Neural progenitor cell (in vitro differentiated cells): ENCODE results near the gene IGFBP7. TPM values are rescaled to one million over a fixed set of nuclear protein-coding genes. Genes with fewer than 3 reads are reported as not detected.

Source experiments
- DNase-seq: peaks from one replicate; pipeline ENCODE4 v3.0.0-alpha.2; 2016; ENCODE audit warnings: low spot score
- H2AFZ ChIP-seq: fragments of 200-600 bp; sonication (generic); replicated peaks from 2 replicates; pipeline ENCODE4 v1.6.1; 2016; ENCODE audit warnings: antibody characterized with exemption
- H3F3A ChIP-seq: fragments of 200-600 bp; sonication (generic); 2 replicates; pipeline ENCODE4 v1.6.1; 2016; ENCODE audit warnings: antibody characterized with exemption, low read depth
- H3K27ac ChIP-seq: fragments of 200-600 bp; sonication (generic); 2 replicates; pipeline ENCODE4 v1.5.1; 2016; ENCODE audit warnings: mild to moderate bottlenecking
- H3K27me3 ChIP-seq: fragments of 200-600 bp; sonication (generic); 2 replicates; pipeline ENCODE4 v1.6.1; 2016; ENCODE audit warnings: mild to moderate bottlenecking, moderate library complexity
- H3K36me3 ChIP-seq: fragments of 200-600 bp; sonication (generic); 2 replicates; pipeline ENCODE4 v1.5.1; 2016
- H3K4me1 ChIP-seq: fragments of 200-600 bp; sonication (generic); 2 replicates; pipeline ENCODE4 v1.6.1; 2016; ENCODE audit warnings: mixed run types
- H3K4me2 ChIP-seq: fragments of 200-600 bp; sonication (generic); 2 replicates; pipeline ENCODE4 v1.6.1; 2016
- H3K4me3 ChIP-seq: fragments of 200-600 bp; sonication (generic); 2 replicates; pipeline ENCODE4 v1.5.1; 2016
- H3K79me2 ChIP-seq: fragments of 200-600 bp; sonication (generic); 2 replicates; pipeline ENCODE4 v1.6.1; 2016; ENCODE audit warnings: low read depth
- H3K9ac ChIP-seq: fragments of 200-600 bp; sonication (generic); 2 replicates; pipeline ENCODE4 v1.6.1; 2016
- H3K9me3 ChIP-seq: fragments of 200-600 bp; sonication (generic); 2 replicates; pipeline ENCODE4 v1.5.1; 2016; ENCODE audit warnings: low read depth
- H4K20me1 ChIP-seq: fragments of 200-600 bp; sonication (generic); 2 replicates; pipeline ENCODE4 v1.6.1; 2016; ENCODE audit warnings: low read depth
- H3K27ac Mint-ChIP-seq: 3 replicates; pipeline ENCODE4 v1.8.0; 2021; ENCODE audit warnings: mixed read lengths
- H3K27me3 Mint-ChIP-seq: 2 replicates; pipeline ENCODE4 v1.8.0; 2022; ENCODE audit warnings: low read depth, mild to moderate bottlenecking, inconsistent platforms, moderate library complexity, mixed read lengths; ENCODE audit not compliant: insufficient read depth
- H3K36me3 Mint-ChIP-seq: 3 replicates; pipeline ENCODE4 v1.8.0; 2021; ENCODE audit warnings: mixed read lengths
- H3K4me1 Mint-ChIP-seq: 3 replicates; pipeline ENCODE4 v1.8.0; 2021; ENCODE audit warnings: mixed read lengths
- H3K4me3 Mint-ChIP-seq: 3 replicates; pipeline ENCODE4 v1.8.0; 2021; ENCODE audit warnings: mild to moderate bottlenecking, moderate library complexity, mixed read lengths
- H3K9me3 Mint-ChIP-seq: 3 replicates; pipeline ENCODE4 v1.8.0; 2020; ENCODE audit warnings: mixed read lengths
- CTCF ChIP-seq: fragments of 200-600 bp; sonication (generic); IDR thresholded peaks from 2 replicates; pipeline ENCODE4 v1.5.1; 2017; ENCODE audit warnings: antibody characterized with exemption, mild to moderate bottlenecking
- EZH2 ChIP-seq: fragments of 200-600 bp; sonication (generic); IDR thresholded peaks from 2 replicates; pipeline ENCODE4 v1.6.1; 2017; ENCODE audit warnings: antibody characterized with exemption, mild to moderate bottlenecking, moderate library complexity
- EZH2phosphoT487 ChIP-seq: fragments of 200-600 bp; sonication (generic); IDR thresholded peaks from 2 replicates; pipeline ENCODE4 v1.6.1; 2017; ENCODE audit warnings: antibody characterized with exemption
- total RNA-seq: library from RNA; depleted of rRNA; stranded (reverse); fragments of >200 nt; gene quantifications from 2 replicates; pipeline ENCODE4 v1.2.3, GENCODE V29; 2015; ENCODE audit warnings: low replicate concordance

IGFBP7 gene
- total RNA-seq, 1 donor from 2014 or later, result 0.86 TPM

GRCh38 chr4:57139783-57140182 lies 29.6 kb upstream of the IGFBP7 start:
- no peak for TF ChIP-seq CTCF

GRCh38 chr4:57137261-57137660 lies 27.1 kb upstream of the IGFBP7 start:
- Histone ChIP-seq H3K36me3 (peaks cover 4% of the 10 kb centered on the region), H3F3A (no peaks in the 10 kb centered on the region), H4K20me1 (no peaks in the 10 kb centered on the region), H3K79me2 (no peaks in the 10 kb centered on the region), H3K27me3 (no peaks in the 10 kb centered on the region), H3K9ac (no peak overlapping the region), H3K4me2 (no peak overlapping the region), H3K27ac (no peak overlapping the region), H3K4me1 (no peaks in the 10 kb centered on the region), H3K9me3 (peaks cover 5% of the 10 kb centered on the region), H3K4me3 (no peak overlapping the region), H2AFZ (no peak overlapping the region)
- no peak for DNase-seq
- Mint-ChIP-seq H3K27ac (no peak overlapping the region), H3K27me3 (no peaks in the 10 kb centered on the region), H3K4me1 (no peaks in the 10 kb centered on the region), H3K4me3 (no peak overlapping the region), H3K9me3 (peaks cover 20% of the 10 kb centered on the region), H3K36me3 (peaks cover 4% of the 10 kb centered on the region)
- no peak for TF ChIP-seq EZH2
- no peak for TF ChIP-seq CTCF
- no peak for TF ChIP-seq EZH2phosphoT487

More at GRCh38 chr4:57139783-57140182, 29.6 kb upstream of the IGFBP7 start:
- Mint-ChIP-seq H3K4me3 (no peak overlapping the region), H3K27ac (no peak overlapping the region), H3K4me1 (no peaks in the 10 kb centered on the region), H3K9me3 (peaks cover 20% of the 10 kb centered on the region), H3K27me3 (no peaks in the 10 kb centered on the region), H3K36me3 (peaks cover 4% of the 10 kb centered on the region)
- H3K4me3 ChIP-seq, result no peak overlapping the region
- H3F3A ChIP-seq, result no peaks in the 10 kb centered on the region
- peaks cover 5% of the 10 kb centered on the region for H3K9me3 ChIP-seq
- no peaks in the 10 kb centered on the region for H4K20me1 ChIP-seq
- H3K27ac ChIP-seq, result no peak overlapping the region
- DNase-seq, result no peak
- H3K27me3 ChIP-seq, result no peaks in the 10 kb centered on the region
- no peak overlapping the region for H3K4me2 ChIP-seq
- H2AFZ ChIP-seq, result no peak overlapping the region
- peaks cover 4% of the 10 kb centered on the region for H3K36me3 ChIP-seq
- H3K79me2 ChIP-seq, result no peaks in the 10 kb centered on the region
- no peaks in the 10 kb centered on the region for H3K4me1 ChIP-seq
- H3K9ac ChIP-seq, result no peak overlapping the region

- TF ChIP-seq EZH2phosphoT487, result no peak
- no peak for TF ChIP-seq CTCF
- TF ChIP-seq EZH2, result no peak
- DNase-seq, result no peak
- H3K36me3 ChIP-seq, result peaks cover 4% of the 10 kb centered on the region
- peaks cover 4% of the 10 kb centered on the region for H3K36me3 Mint-ChIP-seq
- H3K4me1 ChIP-seq, result no peaks in the 10 kb centered on the region
- H3K4me2 ChIP-seq, result no peak overlapping the region
- peaks cover 16% of the 10 kb centered on the region for H3K9me3 Mint-ChIP-seq
- no peak overlapping the region for H3K27ac ChIP-seq
- no peaks in the 10 kb centered on the region for H3F3A ChIP-seq
- H3K79me2 ChIP-seq, result no peaks in the 10 kb centered on the region
- H2AFZ ChIP-seq, result no peak overlapping the region
- no peak overlapping the region for H3K4me3 ChIP-seq
- H3K9ac ChIP-seq, result no peak overlapping the region
- no peak overlapping the region for H3K27ac Mint-ChIP-seq
- no peaks in the 10 kb centered on the region for H3K4me1 Mint-ChIP-seq
- H3K9me3 ChIP-seq, result peaks cover 5% of the 10 kb centered on the region
- no peak overlapping the region for H3K4me3 Mint-ChIP-seq
- H4K20me1 ChIP-seq, result no peaks in the 10 kb centered on the region
- H3K27me3 ChIP-seq, result no peaks in the 10 kb centered on the region
- H3K27me3 Mint-ChIP-seq, result no peaks in the 10 kb centered on the region
Observed at GRCh38 chr4:57136281-57136680, 26.1 kb upstream of the IGFBP7 start.

- H3K4me3 Mint-ChIP-seq, result no peak overlapping the region
- Histone ChIP-seq H3K79me2 (no peaks in the 10 kb centered on the region), H3K27ac (no peak overlapping the region), H3K4me3 (no peak overlapping the region), H3K9ac (no peak overlapping the region), H3K4me2 (no peak overlapping the region), H3K4me1 (no peaks in the 10 kb centered on the region), H3K27me3 (no peaks in the 10 kb centered on the region), H2AFZ (no peak overlapping the region), H4K20me1 (no peaks in the 10 kb centered on the region), H3F3A (no peaks in the 10 kb centered on the region), H3K9me3 (no peaks in the 10 kb centered on the region), H3K36me3 (no peaks in the 10 kb centered on the region)
- peaks cover 5% of the 10 kb centered on the region for H3K27me3 Mint-ChIP-seq
- H3K36me3 Mint-ChIP-seq, result no peaks in the 10 kb centered on the region
- no peaks in the 10 kb centered on the region for H3K4me1 Mint-ChIP-seq
- H3K9me3 Mint-ChIP-seq, result peaks cover 24% of the 10 kb centered on the region
- no peak for DNase-seq
- no peak overlapping the region for H3K27ac Mint-ChIP-seq
- TF ChIP-seq EZH2phosphoT487, result no peak
- no peak for TF ChIP-seq EZH2
- no peak for TF ChIP-seq CTCF
Observed at GRCh38 chr4:57132743-57133137, 22.6 kb upstream of the IGFBP7 start.
